ENCODE measurements around the gene TM9SF4. TPM values are rescaled to one million over a fixed set of nuclear protein-coding genes. Genes with fewer than 3 reads are reported as not detected.
"Not testable (repeated sequence)": the region's sequence is repeated elsewhere in the genome, so short reads cannot be mapped to it uniquely, and the experiment has no call there.

Gene TM9SF4
- total RNA-seq, 1 experiment from 2014 or later: 38.5 TPM

GRCh38 chr20:32158351-32158750 is 48.8 kb downstream of the TM9SF4 start:
- DNase-seq (ENCODE audit: low spot score): no peak

- DNase-seq (ENCODE audit: low spot score): no peak
These were observed 49.6 kb downstream of the TM9SF4 start for GRCh38 chr20:32158943-32159660.

- no peak for DNase-seq (ENCODE audit: low spot score)
These were observed 50.3 kb downstream of the TM9SF4 start for GRCh38 chr20:32159766-32160221.

GRCh38 chr20:32160341-32160740 is 50.8 kb downstream of the TM9SF4 start:
- no peak for DNase-seq (ENCODE audit: low spot score)

GRCh38 chr20:32162351-32162750 is 52.8 kb downstream of the TM9SF4 start:
- DNase-seq (ENCODE audit: low spot score): no peak

- no peak for DNase-seq (ENCODE audit: low spot score)
These were observed 54.4 kb downstream of the TM9SF4 start for GRCh38 chr20:32163951-32164350.

- no peak for DNase-seq (ENCODE audit: low spot score)
These were observed 55.6 kb downstream of the TM9SF4 start for GRCh38 chr20:32164984-32165735.

GRCh38 chr20:32165836-32166545 is 56.5 kb downstream of the TM9SF4 start:
- no peak for DNase-seq (ENCODE audit: low spot score)

- DNase-seq (ENCODE audit: low spot score): no peak
These were observed 58.0 kb downstream of the TM9SF4 start for GRCh38 chr20:32167552-32167951.

GRCh38 chr20:32168184-32168910 is 58.8 kb downstream of the TM9SF4 start:
- peak; percentile 14 for DNase-seq (ENCODE audit: low spot score)

GRCh38 chr20:32177696-32178095 is 68.2 kb downstream of the TM9SF4 start:
- DNase-seq (ENCODE audit: low spot score): not testable (repeated sequence)

- DNase-seq (ENCODE audit: low spot score): no peak
These were observed 70.0 kb downstream of the TM9SF4 start for GRCh38 chr20:32179515-32179914.

GRCh38 chr20:32179934-32180333 is 70.4 kb downstream of the TM9SF4 start:
- DNase-seq (ENCODE audit: low spot score): no peak

GRCh38 chr20:32181606-32182005 is 72.1 kb downstream of the TM9SF4 start:
- no peak for DNase-seq (ENCODE audit: low spot score)

- DNase-seq (ENCODE audit: low spot score): no peak
These were observed 74.6 kb downstream of the TM9SF4 start for GRCh38 chr20:32183947-32184635.

GRCh38 chr20:32184961-32185603 is 75.6 kb downstream of the TM9SF4 start:
- DNase-seq (ENCODE audit: low spot score): no peak

- no peak for DNase-seq (ENCODE audit: low spot score)
These were observed 77.0 kb downstream of the TM9SF4 start for GRCh38 chr20:32186506-32186905.

- no peak for DNase-seq (ENCODE audit: low spot score)
These were observed 79.0 kb downstream of the TM9SF4 start for GRCh38 chr20:32188376-32189122.

- no peak for DNase-seq (ENCODE audit: low spot score)
These were observed 79.6 kb downstream of the TM9SF4 start for GRCh38 chr20:32189123-32189410.

Measured in A172 (cell line).